Measurements from ENCODE around the gene VDR.

The VDR gene

GRCh38 chr12:47795121-47795813 is 109.5 kb downstream of the VDR start:
- no peak for DNase-seq (ENCODE audit: low read depth in 2 of 2)

GRCh38 chr12:47794679-47795078 is 110.1 kb downstream of the VDR start:
- DNase-seq (ENCODE audit: low read depth in 2 of 2): no peak

GRCh38 chr12:47793015-47793681 is 111.6 kb downstream of the VDR start:
- DNase-seq (ENCODE audit: low read depth in 2 of 2): no peak

GRCh38 chr12:47791874-47792273 is 112.9 kb downstream of the VDR start:
- no peak for DNase-seq (ENCODE audit: low read depth in 2 of 2)
